Measurements from ENCODE around the gene PXYLP1.

The PXYLP1 gene

DNA sequence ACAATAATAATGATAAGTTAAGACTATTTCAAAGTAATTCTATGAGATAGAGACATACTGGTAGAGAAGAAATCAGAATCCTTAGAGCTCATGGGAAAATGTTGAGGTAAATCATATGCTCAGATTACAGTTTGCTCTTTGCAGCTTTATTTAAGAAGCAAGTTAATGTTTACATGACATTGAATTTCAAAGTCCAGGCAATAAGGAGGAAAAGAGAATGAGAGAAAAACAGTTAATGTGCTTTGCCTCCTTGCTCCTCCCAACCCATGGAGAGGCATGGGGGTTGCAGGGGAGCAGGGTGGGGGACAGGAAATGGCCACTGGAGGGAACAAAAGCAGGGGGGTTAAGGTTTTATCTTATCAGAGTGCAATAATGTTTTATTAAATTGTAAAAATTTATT lies 94.5 kb downstream of the PXYLP1 start:
- no peak for DNase-seq (ENCODE audit: low read depth in 2 of 2)

DNA sequence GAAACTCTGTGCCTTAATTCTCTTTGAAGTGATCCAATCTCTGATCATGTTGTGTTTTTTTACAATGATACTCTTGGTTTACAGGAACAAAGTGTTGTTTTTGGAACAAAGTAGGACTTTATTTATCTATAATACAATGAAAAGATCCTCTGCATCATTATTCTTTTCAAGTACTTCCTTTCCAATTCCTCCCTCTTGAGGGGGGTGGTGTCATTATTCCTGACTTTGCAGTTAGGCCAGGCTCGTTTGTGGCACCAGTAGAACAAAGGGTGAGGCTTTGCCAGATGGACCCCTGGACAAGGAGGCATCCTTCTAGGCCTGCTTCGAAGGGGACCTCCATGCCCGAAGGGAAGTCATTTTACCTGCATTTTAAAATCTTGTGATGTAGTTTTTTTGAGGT lies 95.0 kb downstream of the PXYLP1 start:
- DNase-seq (ENCODE audit: low read depth in 2 of 2), result no peak

DNA sequence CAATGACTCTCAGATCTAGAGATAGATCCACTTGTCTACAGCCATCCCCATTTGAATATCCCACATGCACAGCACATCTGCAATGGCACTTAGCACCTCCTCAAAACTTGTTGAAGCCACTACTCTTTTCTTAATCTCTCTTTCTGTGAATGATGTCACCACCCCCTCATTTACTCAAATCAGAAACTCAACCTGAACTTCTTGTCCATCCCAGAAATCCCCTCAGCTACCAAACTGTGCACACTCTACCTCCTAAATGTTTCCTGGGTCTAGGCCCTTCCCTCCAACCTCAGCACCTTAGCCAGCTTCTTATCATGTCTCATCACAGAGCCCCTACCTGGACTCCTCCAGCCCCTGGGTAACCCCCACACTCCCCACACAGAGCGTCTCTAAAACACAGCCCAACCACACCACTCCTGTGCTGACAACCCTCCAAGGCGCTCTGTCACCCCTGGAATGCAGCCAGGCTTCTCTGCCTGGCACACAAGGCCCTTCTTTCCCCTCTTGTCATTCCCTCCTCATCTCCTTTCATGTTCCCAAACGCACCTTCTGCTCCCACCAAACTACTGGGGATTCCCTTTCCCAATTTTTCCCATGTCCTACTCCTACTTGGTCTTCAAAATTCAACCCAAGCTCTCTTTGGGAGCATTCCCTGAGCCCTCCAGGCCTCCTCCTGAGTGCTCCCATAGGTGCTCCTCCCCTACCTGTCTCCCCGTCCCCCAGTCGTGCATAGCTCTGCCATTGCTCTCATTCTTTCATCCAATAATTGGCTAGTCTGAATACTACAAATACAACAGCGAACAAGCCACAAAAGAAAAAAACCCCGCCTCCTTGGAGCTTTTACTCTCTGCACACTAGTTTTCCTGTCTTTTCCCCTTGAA lies 96.9 kb downstream of the PXYLP1 start:
- no peak for DNase-seq (ENCODE audit: low read depth in 2 of 2)

DNA sequence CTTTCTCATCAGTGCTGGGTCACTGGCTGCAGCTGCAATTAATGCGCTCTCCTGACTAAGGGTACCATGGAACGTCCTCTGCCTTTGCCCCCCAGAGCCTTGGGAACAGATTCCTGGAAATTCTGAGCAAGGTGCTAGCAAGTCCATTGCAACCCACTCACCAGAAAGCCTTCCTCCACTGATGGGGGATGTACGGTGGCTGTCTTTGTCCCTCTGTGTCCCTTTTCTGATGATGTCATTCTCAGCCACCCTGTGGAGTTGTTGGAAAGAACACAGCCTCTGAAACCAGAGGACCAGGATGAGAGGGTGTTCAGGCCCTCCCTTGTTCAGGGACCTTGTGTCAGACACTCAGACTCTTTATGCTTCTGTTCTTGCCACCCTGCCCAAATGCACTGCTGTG lies 98.6 kb downstream of the PXYLP1 start:
- no peak for DNase-seq (ENCODE audit: low read depth in 2 of 2)

GRCh38 chr3:141330718-141331376 lies 99.2 kb downstream of the PXYLP1 start:
- no peak for DNase-seq (ENCODE audit: low read depth in 2 of 2)

DNA sequence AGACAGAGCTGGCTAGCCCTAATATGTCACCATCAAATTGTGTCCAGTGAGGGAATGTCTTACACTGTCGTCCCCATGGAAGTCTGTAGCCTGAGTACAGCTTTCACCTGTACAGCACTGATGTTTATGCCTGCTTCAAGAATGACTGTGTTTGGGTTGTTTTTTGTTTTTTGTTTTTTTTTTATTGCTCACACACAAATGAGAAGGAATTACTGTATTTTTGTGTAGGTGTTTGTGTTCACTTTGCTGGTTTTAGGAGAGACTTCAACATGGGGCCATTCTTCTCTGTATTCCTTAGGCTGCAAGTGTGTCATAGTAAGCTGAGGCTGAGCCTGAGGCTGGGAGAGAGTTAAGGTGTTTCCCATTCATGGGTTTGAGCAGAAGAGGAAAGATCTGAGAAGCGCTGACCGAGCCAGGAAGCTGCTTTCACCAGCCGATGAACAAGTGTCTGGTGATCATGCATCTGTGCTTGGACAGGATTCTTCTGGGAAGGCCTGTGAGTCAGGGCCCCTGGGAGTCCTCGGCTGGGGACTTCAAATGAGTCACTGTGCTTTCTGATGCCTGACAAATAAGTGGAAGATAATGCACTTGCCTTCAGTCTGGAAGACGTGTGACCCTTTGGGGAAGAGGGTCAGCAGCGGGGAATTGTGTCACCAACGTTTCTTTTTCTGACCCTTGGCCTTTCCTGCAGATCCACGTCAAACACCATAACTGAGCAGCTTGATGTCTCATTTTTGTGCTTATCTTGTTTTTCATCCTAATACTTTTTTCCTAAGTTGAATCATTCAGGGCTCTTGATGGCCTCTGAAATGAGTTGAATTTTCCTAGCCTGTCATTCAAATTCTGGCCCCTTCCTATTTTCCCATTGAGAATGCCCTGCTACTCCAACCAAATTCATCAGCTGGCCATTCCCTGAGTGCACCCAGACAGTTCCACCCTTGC lies 100.0 kb downstream of the PXYLP1 start:
- no peak for DNase-seq (ENCODE audit: low read depth in 2 of 2)

GRCh38 chr3:141332416-141332815 lies 100.8 kb downstream of the PXYLP1 start:
- no peak for DNase-seq (ENCODE audit: low read depth in 2 of 2)

DNA sequence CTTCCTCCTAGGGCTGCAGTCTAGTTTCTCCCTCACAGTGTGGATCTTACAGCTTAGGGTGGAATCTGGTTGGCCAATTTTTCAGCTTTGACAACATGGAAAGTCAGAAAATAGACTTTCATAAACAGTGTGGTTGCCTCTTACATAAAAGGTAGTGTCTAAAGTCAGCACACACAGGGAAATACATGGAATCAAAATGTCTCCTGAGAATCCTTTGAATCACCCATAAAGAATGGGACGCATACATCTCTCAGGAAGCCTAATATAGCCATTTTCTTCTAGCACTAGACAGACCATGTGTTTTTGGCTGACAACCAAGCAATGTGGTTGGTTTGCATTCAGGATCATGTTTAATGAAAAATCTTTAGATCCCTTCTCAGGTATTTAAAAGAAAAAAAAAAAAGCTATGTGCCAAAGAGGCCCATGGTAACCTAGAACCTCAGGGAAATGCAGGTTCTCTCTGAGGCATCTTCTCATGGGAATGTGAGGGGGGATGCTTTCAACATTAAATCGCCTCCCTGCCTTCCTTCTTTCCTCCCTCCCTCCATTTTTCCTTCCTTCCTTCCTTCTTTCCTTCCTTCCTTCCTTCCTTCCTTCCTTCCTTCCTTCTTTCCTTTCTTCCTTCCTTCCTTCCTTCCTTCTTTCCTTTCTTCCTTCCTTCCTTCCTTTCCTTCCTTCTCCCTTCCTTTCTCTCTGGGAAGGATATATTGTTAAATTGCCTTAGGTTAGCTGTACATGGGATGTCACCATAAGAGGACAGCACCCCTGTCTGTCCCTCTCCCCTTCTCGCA lies 102.4 kb downstream of the PXYLP1 start:
- no peak for DNase-seq (ENCODE audit: low read depth in 2 of 2)

DNA sequence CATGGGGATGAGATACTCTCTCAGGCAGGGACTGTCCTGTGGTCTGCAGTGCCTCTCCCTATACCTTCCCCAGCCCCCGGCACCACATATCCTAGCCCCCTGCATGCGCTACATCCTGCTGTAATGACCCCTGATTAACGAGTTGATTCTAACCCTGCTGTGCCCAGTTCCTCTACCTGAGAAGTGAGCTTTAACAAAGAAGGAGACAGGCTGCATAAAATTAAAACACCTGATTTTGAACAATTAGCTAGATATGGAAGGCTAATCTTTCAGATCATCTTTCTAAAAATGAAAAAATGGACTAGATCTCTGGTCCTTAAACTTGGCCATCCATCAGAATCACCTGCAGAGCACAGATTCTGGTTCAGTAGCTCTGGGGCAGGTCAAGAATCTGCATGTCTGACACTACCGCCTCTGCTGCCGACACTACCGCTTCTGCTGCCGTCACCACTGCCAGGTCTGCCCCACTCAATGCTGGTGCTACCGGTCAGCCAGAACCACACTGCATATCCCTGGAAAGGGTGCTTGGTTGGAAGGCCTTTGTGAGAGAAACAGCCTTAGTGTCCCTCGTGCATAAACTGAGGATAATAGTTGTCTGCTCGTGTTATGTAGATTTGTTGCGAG lies 103.1 kb downstream of the PXYLP1 start:
- no peak for DNase-seq (ENCODE audit: low read depth in 2 of 2)

DNA sequence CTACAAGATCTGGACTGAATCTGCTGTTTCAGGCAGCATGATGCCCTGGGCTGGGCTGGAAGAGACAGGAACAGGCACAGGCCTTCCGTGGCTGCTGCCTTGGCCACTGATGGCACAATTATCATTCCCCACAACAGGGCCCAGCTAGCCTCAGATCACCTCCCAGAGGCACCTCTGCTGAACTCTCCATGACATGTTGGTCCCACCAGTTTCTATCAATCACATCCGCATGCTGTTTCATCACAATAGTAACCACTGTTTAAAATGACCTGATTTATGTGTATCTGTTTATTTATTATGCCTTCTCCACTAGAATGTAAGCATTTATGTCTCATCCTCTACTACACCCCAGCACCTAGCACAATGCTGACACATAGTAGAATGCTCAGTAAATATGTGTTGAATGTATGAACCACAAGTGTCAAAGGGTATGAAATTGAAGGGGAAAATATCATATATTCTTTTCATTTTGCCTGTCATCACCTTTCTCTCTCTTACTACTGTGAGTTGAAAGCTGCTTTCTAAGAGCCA lies 104.0 kb downstream of the PXYLP1 start:
- no peak for DNase-seq (ENCODE audit: low read depth in 2 of 2)

DNA sequence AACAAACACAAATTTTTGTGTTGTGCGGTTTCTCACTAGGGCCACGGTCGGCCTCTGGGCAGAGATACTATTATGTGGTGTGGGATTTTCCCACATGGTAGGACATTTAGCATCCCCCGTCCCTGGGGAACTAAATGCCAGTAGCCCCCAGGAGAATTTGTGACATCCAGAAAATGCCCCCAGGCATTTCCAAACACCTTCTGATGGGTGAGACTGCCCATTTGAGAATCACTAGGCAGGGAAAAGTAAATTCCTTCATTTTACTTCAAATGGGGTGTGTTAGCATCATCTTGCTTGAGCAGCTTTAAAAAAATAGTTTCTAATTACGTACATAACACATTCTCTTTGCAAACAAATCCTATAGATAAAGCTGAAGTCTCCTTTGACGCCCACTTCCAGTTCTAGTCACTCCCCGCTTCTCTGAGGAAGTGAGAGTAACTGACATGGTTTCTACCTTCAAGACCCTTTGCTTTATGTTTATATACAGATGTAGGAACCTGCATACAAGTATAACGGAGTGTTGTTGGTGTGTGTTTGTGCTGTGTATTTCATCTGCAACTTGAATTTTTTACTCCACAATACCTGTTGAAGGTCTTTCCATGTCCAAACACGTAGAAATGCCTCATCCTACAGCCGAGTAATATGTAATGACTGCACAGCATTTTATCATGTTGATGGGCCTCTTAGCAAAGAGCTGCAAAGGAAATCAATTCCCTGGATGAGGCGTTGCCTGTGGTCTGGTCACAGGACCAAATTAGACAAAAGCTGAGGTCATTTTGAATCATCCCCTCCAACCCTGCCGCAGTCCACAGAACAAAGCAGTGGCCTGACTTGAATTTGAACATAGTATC lies 105.3 kb downstream of the PXYLP1 start:
- DNase-seq (ENCODE audit: low read depth in 2 of 2), result no peak

DNA sequence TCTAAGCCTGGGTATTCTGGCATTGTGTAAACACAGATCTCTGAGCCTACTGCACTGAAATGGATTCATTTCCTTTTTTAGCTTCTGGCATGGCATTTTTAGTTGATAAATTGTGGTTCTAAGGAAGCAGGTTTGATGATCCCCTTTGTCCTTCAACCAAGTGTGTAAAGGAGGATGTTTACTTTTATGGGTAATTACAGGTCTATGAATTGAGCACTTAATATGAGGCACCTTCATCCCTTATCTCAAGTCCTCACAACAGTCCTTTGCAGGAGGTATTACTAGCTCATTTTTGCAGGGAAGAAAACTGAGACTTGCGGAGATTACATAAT lies 105.9 kb downstream of the PXYLP1 start:
- DNase-seq (ENCODE audit: low read depth in 2 of 2), result no peak

- no peak for DNase-seq (ENCODE audit: low read depth in 2 of 2)
These were observed 106.4 kb downstream of the PXYLP1 start for GRCh38 chr3:141337991-141338390.

GRCh38 chr3:141338881-141339280 lies 107.3 kb downstream of the PXYLP1 start:
- no peak for DNase-seq (ENCODE audit: low read depth in 2 of 2)

- DNase-seq (ENCODE audit: low read depth in 2 of 2), result no peak
These were observed 109.9 kb downstream of the PXYLP1 start for GRCh38 chr3:141341536-141341935.

GRCh38 chr3:141342386-141342785 lies 110.8 kb downstream of the PXYLP1 start:
- DNase-seq (ENCODE audit: low read depth in 2 of 2), result no peak

DNA sequence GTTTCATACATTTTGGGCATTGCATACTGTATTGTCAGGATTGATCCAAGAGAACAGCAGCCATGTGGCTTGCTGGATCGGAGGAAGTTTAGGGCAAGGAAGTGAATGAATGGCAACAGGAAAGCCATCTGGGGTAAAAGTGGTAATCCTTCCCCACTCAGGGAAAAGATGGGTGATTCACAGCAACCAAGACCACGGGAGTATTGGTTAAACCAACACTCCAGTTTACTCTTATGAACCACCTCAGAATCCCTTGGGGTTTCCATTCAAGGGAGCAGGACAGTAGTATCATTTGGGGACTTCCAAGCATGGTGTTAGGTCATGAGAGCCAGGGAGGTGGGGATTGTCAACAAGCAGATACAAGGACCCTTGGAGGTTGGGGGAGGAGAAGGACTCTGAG lies 111.5 kb downstream of the PXYLP1 start:
- no peak for DNase-seq (ENCODE audit: low read depth in 2 of 2)

- no peak for DNase-seq (ENCODE audit: low read depth in 2 of 2)
These were observed 112.2 kb downstream of the PXYLP1 start for GRCh38 chr3:141343865-141344271.
